MG63 (cell line): Measurements from ENCODE around the gene DCAKD. TPM values are rescaled to one million over a fixed set of nuclear protein-coding genes. Genes with fewer than 3 reads are reported as not detected.
A peak's percentile ranks its signal among the peaks of the same experiment; 100 is the strongest.

Experiments
- DNase-seq: peaks from one replicate; pipeline ENCODE4 v3.0.0-alpha.2; 2020
- H3K27me3 ChIP-seq: fragments of 250-450 bp; sonication (Bioruptor Pico); 2 replicates; pipeline ENCODE4 v1.5.1; 2020; ENCODE audit warnings: mild to moderate bottlenecking, moderate library complexity
- H3K36me3 ChIP-seq: fragments of 250-450 bp; sonication (Bioruptor Pico); 2 replicates; pipeline ENCODE4 v1.5.1; 2020; ENCODE audit warnings: mild to moderate bottlenecking, moderate library complexity
- H3K4me3 ChIP-seq: fragments of 250-450 bp; sonication (Bioruptor Pico); 2 replicates; pipeline ENCODE4 v1.5.1; 2020; ENCODE audit warnings: mild to moderate bottlenecking, moderate library complexity
- H3K9me3 ChIP-seq: fragments of 250-450 bp; sonication (Bioruptor Pico); 2 replicates; pipeline ENCODE4 v1.5.1; 2020; ENCODE audit warnings: mild to moderate bottlenecking, moderate library complexity
- total RNA-seq: library from RNA; depleted of rRNA; stranded (reverse); fragments of >200 nt; shearing (Covaris generic); gene quantifications from 2 replicates; pipeline ENCODE4 v1.2.3, GENCODE V29; 2014; ENCODE audit warnings: low replicate concordance

Gene DCAKD
- total RNA-seq, 1 experiment from 2014 or later = 24.1 TPM

DNA sequence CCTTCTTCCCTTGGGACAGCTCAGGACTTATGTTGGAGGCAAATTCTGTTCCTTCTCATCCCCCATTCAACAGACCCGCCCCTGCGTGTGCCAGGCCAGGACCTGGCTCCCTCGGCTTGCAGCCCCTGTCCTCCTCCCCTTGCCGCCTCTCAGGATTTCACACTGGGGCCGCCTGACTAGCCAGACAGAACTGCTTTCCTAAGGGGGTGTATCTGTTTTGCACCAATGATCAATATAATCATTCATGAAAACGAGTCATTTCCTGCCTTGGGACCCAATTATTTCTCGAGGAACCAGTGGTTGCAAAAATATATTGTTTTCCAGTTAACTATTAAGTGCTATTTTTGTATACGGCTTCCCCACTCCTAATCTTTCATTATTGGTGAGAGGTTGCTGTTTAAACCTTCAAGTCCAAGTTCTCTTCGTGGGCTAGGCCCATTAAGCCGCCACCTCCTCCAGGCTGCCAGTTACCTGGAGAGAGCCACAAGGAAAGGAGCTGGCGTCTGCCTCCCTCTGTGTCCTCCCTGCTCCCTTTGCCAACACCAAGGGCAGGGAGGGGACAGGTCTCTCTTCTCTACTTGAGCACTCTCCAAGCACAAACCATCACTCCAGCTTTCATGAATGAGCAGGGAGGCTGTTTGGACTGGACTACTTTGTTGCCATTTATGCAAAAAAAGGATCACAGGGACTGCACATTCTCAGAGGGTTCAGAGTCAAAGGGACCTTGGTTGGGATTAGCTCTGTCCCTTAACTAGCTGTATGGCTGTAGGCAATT lies 8.9 kb downstream of the DCAKD start:
- peaks cover 8% of the 10 kb centered on the region for H3K36me3 ChIP-seq
- no peak for DNase-seq
- no peak overlapping the region for H3K4me3 ChIP-seq
- H3K9me3 ChIP-seq = no peaks in the 10 kb centered on the region
- no peaks in the 10 kb centered on the region for H3K27me3 ChIP-seq

DNA sequence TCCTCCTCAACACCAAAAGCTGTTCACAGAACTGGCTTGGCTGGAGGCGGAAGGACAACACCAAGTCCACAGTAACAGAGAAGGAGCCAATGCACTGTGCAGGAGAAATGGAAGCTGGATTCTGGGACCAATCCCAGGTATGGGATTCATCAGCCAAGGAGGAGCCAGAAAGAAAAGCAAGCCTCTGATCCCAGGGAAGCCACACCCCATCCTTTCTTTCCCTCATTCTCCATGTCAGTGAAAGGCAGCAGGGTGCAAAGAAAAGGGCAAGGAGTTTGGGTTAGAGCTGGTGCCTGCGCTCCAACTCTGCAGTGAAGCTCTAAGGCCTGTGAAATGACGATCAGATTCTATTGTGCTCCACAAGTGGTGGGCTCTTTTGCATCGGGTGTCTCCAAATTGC lies 11.0 kb downstream of the DCAKD start:
- DNase-seq = no peak
- H3K27me3 ChIP-seq = no peaks in the 10 kb centered on the region
- H3K36me3 ChIP-seq = peaks cover 10% of the 10 kb centered on the region
- H3K4me3 ChIP-seq = no peak overlapping the region
- no peaks in the 10 kb centered on the region for H3K9me3 ChIP-seq

- no peak for DNase-seq
- no peaks in the 10 kb centered on the region for H3K9me3 ChIP-seq
- H3K4me3 ChIP-seq = no peak overlapping the region
- H3K36me3 ChIP-seq = peaks cover 5% of the 10 kb centered on the region
- no peaks in the 10 kb centered on the region for H3K27me3 ChIP-seq
Measured at GRCh38 chr17:45038728-45039634, 12.5 kb downstream of the DCAKD start.

GRCh38 chr17:45036691-45037090 lies 14.7 kb downstream of the DCAKD start:
- H3K36me3 ChIP-seq = peaks cover 14% of the 10 kb centered on the region
- no peak for DNase-seq
- no peak overlapping the region for H3K4me3 ChIP-seq
- H3K27me3 ChIP-seq = no peaks in the 10 kb centered on the region
- H3K9me3 ChIP-seq = no peaks in the 10 kb centered on the region

DNA sequence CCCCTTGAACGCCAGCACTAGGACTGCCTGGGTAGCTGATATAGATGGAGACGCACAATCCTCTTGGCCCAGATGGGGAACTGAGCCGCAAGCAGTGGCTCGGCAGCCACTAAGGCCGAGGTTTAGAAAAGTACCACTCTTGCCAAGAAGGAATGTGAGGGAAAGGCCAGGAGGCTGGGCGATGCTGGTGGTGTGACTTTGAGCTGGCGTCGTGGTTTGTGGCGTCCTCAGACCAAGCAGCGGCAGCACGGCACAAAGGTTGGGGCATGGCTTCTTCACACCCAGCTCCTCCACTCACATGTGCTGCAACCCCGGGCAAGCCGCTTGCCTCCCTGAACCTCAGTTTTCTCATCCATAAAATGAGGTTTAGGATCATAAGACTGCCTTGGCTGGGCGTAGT lies 15.6 kb downstream of the DCAKD start:
- Histone ChIP-seq H3K36me3 (peaks cover 20% of the 10 kb centered on the region), H3K27me3 (no peaks in the 10 kb centered on the region)
- DNase-seq = no peak

GRCh38 chr17:45034599-45034998 lies 16.8 kb downstream of the DCAKD start:
- no peak for DNase-seq
- peaks cover 26% of the 10 kb centered on the region for H3K36me3 ChIP-seq
- H3K4me3 ChIP-seq = no peak overlapping the region
- no peaks in the 10 kb centered on the region for H3K27me3 ChIP-seq
- no peaks in the 10 kb centered on the region for H3K9me3 ChIP-seq

More for the DNA sequence above, 15.6 kb downstream of the DCAKD start:
- Histone ChIP-seq H3K4me3 (no peak overlapping the region), H3K9me3 (no peaks in the 10 kb centered on the region)

GRCh38 chr17:45032174-45032541 lies 19.3 kb downstream of the DCAKD start:
- H3K9me3 ChIP-seq = no peaks in the 10 kb centered on the region
- H3K4me3 ChIP-seq = no peak overlapping the region
- H3K27me3 ChIP-seq = no peaks in the 10 kb centered on the region
- DNase-seq = no peak
- H3K36me3 ChIP-seq = peaks cover 34% of the 10 kb centered on the region

- Histone ChIP-seq H3K4me3 (no peak overlapping the region), H3K36me3 (peaks cover 39% of the 10 kb centered on the region), H3K9me3 (no peaks in the 10 kb centered on the region), H3K27me3 (no peaks in the 10 kb centered on the region)
- no peak for DNase-seq
Measured at GRCh38 chr17:45031231-45032173, 19.9 kb downstream of the DCAKD start.

DNA sequence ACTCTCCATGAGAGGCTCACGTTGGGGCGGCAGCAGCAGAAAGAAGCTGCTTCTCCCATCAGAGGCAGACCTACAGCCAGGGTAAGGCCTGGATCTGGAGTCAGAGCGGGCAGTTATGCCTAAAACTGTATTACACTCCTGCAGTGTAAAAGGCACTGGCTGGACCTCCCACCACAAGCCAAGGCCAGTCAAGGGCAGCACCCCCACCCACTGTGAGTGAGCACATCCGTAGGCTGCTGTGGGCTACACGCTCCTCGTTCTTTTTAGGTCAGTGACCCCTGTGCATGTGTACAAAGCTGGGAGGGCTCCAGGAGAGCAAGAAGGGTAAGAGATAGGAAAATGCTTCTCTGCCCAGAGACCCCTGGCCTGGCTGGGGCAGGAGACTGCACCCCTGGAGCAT lies 20.7 kb downstream of the DCAKD start:
- H3K27me3 ChIP-seq = no peaks in the 10 kb centered on the region
- H3K9me3 ChIP-seq = no peaks in the 10 kb centered on the region
- H3K36me3 ChIP-seq = peaks cover 37% of the 10 kb centered on the region
- H3K4me3 ChIP-seq = no peak overlapping the region
- no peak for DNase-seq

- DNase-seq = no peak
- H3K9me3 ChIP-seq = no peaks in the 10 kb centered on the region
- H3K4me3 ChIP-seq = no peak overlapping the region
- H3K36me3 ChIP-seq = peaks cover 36% of the 10 kb centered on the region
- H3K27me3 ChIP-seq = no peaks in the 10 kb centered on the region
Measured at GRCh38 chr17:45029758-45030423, 21.5 kb downstream of the DCAKD start.

GRCh38 chr17:45029096-45029495 lies 22.3 kb downstream of the DCAKD start:
- no peaks in the 10 kb centered on the region for H3K9me3 ChIP-seq
- H3K27me3 ChIP-seq = no peaks in the 10 kb centered on the region
- H3K36me3 ChIP-seq = peaks cover 34% of the 10 kb centered on the region
- no peak overlapping the region for H3K4me3 ChIP-seq
- no peak for DNase-seq

DNA sequence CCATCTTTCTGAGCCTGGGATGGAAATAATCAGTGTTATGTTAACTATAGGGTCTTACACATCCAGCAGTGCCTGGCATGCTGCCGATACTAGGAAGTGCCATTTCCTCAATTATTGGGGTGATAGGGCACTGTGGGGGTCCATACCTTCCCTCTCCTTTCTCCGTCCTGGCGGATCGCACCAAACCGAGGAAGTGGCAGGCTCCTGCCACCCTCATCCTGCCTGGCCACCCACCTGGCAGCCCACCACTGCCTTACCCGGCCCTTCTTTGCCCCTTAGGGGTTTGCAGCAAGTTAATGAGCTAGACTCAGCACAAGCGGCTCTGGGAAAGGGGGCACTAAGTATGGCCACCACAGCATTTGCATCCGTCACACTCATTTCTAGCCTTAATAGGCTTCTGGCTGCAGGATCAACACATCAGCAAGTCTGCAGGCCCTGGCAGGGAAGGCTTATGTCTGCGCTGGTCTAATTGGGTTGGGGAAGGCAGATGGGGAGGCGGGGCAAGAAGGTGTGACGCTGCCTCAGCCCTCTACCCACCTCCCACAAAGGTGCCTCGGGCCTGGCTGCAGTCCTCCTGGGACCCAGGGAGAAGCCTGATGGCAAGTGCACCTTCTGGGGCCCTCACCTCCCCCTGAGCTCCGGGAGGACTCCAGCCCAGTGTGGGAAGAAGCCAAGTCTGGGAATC lies 28.6 kb downstream of the DCAKD start:
- no peak for DNase-seq
- H3K4me3 ChIP-seq = no peak overlapping the region

GRCh38 chr17:45022288-45022648 lies 29.2 kb downstream of the DCAKD start:
- DNase-seq = no peak
- no peaks in the 10 kb centered on the region for H3K27me3 ChIP-seq
- no peak overlapping the region for H3K4me3 ChIP-seq
- peaks cover 3% of the 10 kb centered on the region; the same call in 1 of the 2 replicates for H3K9me3 ChIP-seq
- peaks cover 12% of the 10 kb centered on the region for H3K36me3 ChIP-seq

More for the DNA sequence above, 28.6 kb downstream of the DCAKD start:
- Histone ChIP-seq H3K36me3 (peaks cover 13% of the 10 kb centered on the region), H3K27me3 (no peaks in the 10 kb centered on the region), H3K9me3 (peaks cover 3% of the 10 kb centered on the region; the same call in 1 of the 2 replicates)

DNA sequence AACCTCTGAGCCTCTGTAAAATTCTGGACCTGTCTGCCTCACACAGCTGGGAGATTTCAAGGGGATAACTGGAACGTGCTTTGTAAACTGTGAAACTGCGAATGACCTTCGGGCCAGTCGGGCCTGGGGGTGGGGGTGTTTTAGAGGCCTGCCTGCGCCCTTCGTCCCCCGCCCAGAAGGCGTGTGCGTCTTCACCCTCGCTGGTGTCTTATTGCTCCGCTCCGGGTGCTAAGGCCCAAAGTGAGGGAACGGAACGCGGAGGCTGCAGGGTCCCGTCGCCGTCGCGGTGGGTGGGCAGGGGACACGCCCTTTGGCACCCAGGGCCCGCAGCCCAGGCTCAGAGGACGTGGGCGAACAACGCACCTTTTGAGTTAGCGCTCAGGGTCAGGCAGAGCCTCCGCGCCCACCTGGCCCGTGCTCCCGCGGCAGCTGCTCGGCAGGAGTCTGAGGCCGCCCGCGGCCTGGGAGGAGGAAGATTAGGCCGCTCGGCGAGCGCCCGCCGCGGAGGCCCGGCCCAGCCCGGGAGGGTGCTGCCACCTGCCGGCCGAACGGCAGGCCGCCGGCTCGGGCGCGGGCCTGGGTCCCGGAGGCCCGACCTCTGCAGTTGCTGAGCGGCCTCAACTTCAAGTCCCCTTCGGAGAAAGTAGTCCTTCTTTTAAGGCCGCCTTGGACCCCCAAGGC lies 29.7 kb downstream of the DCAKD start:
- peak; percentile 62 for DNase-seq
- peaks cover 9% of the 10 kb centered on the region for H3K36me3 ChIP-seq
- H3K9me3 ChIP-seq = peaks cover 3% of the 10 kb centered on the region; the same call in 1 of the 2 replicates
- H3K27me3 ChIP-seq = no peaks in the 10 kb centered on the region
- no peak overlapping the region for H3K4me3 ChIP-seq
